ENCODE measurements around the gene KLHL29. TPM values are rescaled to one million over a fixed set of nuclear protein-coding genes. Genes with fewer than 3 reads are reported as not detected.
A peak's percentile ranks its signal among the peaks of the same experiment; 100 is the strongest.

The KLHL29 gene
- total RNA-seq, 1 experiment from 2014 or later = 2.4 TPM

GRCh38 chr2:23452372-23452771 lies 67.4 kb downstream of the KLHL29 start:
- H2AK5ac ChIP-seq (ENCODE audit: insufficient read length, low read length) = no peak overlapping the region
- H2BK5ac ChIP-seq (ENCODE audit: insufficient read length, low read length) = peak overlapping the region; percentile 37

More at GRCh38 chr2:23452372-23452771, 67.4 kb downstream of the KLHL29 start:
- no peak overlapping the region for H3K27ac ChIP-seq (ENCODE audit: insufficient read length, low read depth, low read length)
- H3K23ac ChIP-seq (ENCODE audit: insufficient read length, low read depth, low read length) = no peak overlapping the region
- no CpG with 5 or more reads among the region's 5 CpGs for WGBS (ENCODE audit: extremely low coverage, insufficient read length, low lambda C conversion rate)
- no peak overlapping the region for H3K4me2 ChIP-seq (ENCODE audit: insufficient read depth, insufficient read length, low read length)
- no peaks in the 10 kb centered on the region for H3K36me3 Mint-ChIP-seq (ENCODE audit: insufficient read depth in 1 of 3, low read depth in 3 of 3)
- no peak overlapping the region for H2BK15ac ChIP-seq (ENCODE audit: low read depth, low read length)
- TF ChIP-seq CTCF (conservative IDR thresholded peaks at IDR 0.05) = no peak
- H3K23me2 ChIP-seq (ENCODE audit: insufficient read length, low read depth, low read length, poor library complexity, severe bottlenecking) = no peaks in the 10 kb centered on the region
- H4K91ac ChIP-seq (ENCODE audit: insufficient read length, low read depth, low read length) = no peak overlapping the region
- H3K27ac Mint-ChIP-seq = no peak overlapping the region
- no peak overlapping the region for H3K18ac ChIP-seq (ENCODE audit: insufficient read length, low read depth, low read length)
- H3K79me2 ChIP-seq (ENCODE audit: insufficient read depth, low read length) = no peaks in the 10 kb centered on the region
- DNase-seq = no peak
- no peak overlapping the region for H3K14ac ChIP-seq (ENCODE audit: insufficient read depth, low read length)
- no peak overlapping the region for H2AFZ ChIP-seq (ENCODE audit: low read length)
- no peak overlapping the region for H2BK12ac ChIP-seq (ENCODE audit: insufficient read length, low read depth, low read length)
- no peak overlapping the region for H3K4ac ChIP-seq (ENCODE audit: low read depth, low read length)
- peaks cover 2 to 11% of the 10 kb centered on the region in 2 experiments; a peak in 2 of 4 replicates for H3K4me1 Mint-ChIP-seq
- H3K4me3 Mint-ChIP-seq = no peak overlapping the region
- H3K9me3 Mint-ChIP-seq = no peaks in the 10 kb centered on the region
- H3K9ac ChIP-seq (ENCODE audit: extremely low read depth, insufficient read length, low read length) = no peak overlapping the region
- H2BK20ac ChIP-seq (ENCODE audit: low read depth, low read length, poor library complexity, severe bottlenecking) = no peak overlapping the region
- H4K20me1 ChIP-seq (ENCODE audit: control insufficient read depth, insufficient read depth, insufficient read length) = no peaks in the 10 kb centered on the region
- H3K9me3 ChIP-seq (ENCODE audit: control insufficient read depth, low read depth, low read length) = no peaks in the 10 kb centered on the region
- H4K8ac ChIP-seq (replicated peaks; ENCODE audit: insufficient read length, low read depth, low read length) = no peak overlapping the region
- H3K27me3 ChIP-seq (ENCODE audit: insufficient read depth, low read length) = no peaks in the 10 kb centered on the region
- no peak overlapping the region for H3K56ac ChIP-seq (ENCODE audit: insufficient read length, low read depth, low read length)
- no peak overlapping the region for H3T11ph ChIP-seq (ENCODE audit: low read length)
- no peaks in the 10 kb centered on the region; the same call in 1 of the 2 replicates for H3K4me1 ChIP-seq (ENCODE audit: insufficient read depth, low read length)
- H4K5ac ChIP-seq (ENCODE audit: insufficient read length, low read depth, low read length) = no peak overlapping the region
- H3K79me1 ChIP-seq (ENCODE audit: insufficient read depth, low read depth, low read length, poor library complexity, severe bottlenecking) = no peaks in the 10 kb centered on the region
- H2BK120ac ChIP-seq (ENCODE audit: low read depth, low read length, poor library complexity, severe bottlenecking) = no peak overlapping the region
- no peaks in the 10 kb centered on the region for H3K27me3 Mint-ChIP-seq (ENCODE audit: low read depth)
